K562 (cell line): Measurements from ENCODE around the gene BUB3. TPM values are rescaled to one million over a fixed set of nuclear protein-coding genes. Genes with fewer than 3 reads are reported as not detected.

ENCODE experiments used
- ATAC-seq: fragments of 200-7000 bp; cut with Tn5 transposase; 3 replicates; pipeline ENCODE4 v1.9.1; 2020; ENCODE audit warnings: moderate library complexity
- BruUV-seq: library from RNA; stranded (reverse); fragments of 400-500 nt; replicated peaks from 2 replicates; lab custom pipeline; 2021; lab: Mats Ljungman, UMichigan
- CTCF ChIA-PET: fragments of 300-600 bp; formaldehyde crosslinking; extraction: SDS; loops from one replicate; lab custom pipeline; 2021; ENCODE audit warnings: low intra/inter-chr PET ratio; lab: Yijun Ruan, JAX
- POLR2A ChIA-PET: fragments of 300-600, 350-650 bp; sonication (Branson Sonifier 250); formaldehyde crosslinking; extraction: SDS; loops from one replicate; lab custom pipeline; 2021; ENCODE audit warnings: antibody characterized with exemption, inconsistent platforms; lab: Yijun Ruan, JAX
- DNase-seq, 4 experiments: peaks; one replicate each; pipeline versions ENCODE4 v3.0.0 to v3.0.0-alpha.2; 2011 to 2018; ENCODE audit warnings: low spot score in 3 of 4, mixed read lengths in 3 of 4; ENCODE audit errors: extremely low read depth in 1 of 4
- FAIRE-seq: peaks from 2 replicates; lab custom pipeline; 2011; peaks lifted over from hg19 to GRCh38; lab: Jason Lieb, UNC
- H2AFZ ChIP-seq: 2 replicates; pipeline ENCODE4 v1.6.0; 2011; ENCODE audit warnings: low read depth, low read length, control low read depth, inconsistent platforms
- H3K27ac ChIP-seq: fragments of 200-600 bp; 3 replicates; pipeline ENCODE4 v1.8.0; 2011; ENCODE audit warnings: low read depth, mild to moderate bottlenecking, control low read depth, inconsistent platforms, low read length, moderate library complexity, mixed read lengths; ENCODE audit errors: extremely low read depth
- H3K27me3 ChIP-seq, 2 experiments: fragments of 300-600 bp in 1 of 2; 2 replicates in 1 of 2; 3 replicates in 1 of 2; pipeline versions ENCODE4 v1.6.0 to v1.8.0; 2011; ENCODE audit warnings: inconsistent platforms in 2 of 2, low read length in 2 of 2, mild to moderate bottlenecking in 1 of 2, mixed read lengths in 1 of 2, moderate library complexity in 1 of 2; ENCODE audit not compliant: control insufficient read depth in 2 of 2, insufficient read depth in 2 of 2
- H3K36me3 ChIP-seq: fragments of 300-600 bp; 3 replicates; pipeline ENCODE4 v1.8.0; 2011; ENCODE audit warnings: mild to moderate bottlenecking, low read length, inconsistent platforms; ENCODE audit not compliant: control insufficient read depth, insufficient read depth
- H3K4me1 ChIP-seq, 2 experiments: fragments of 200-600 bp in 1 of 2; replicated peaks in 1 of 2; 2 replicates in 1 of 2; 3 replicates in 1 of 2; pipeline versions ENCODE4 v1.5.1 to v1.8.0; 2011; ENCODE audit warnings: inconsistent platforms in 2 of 2, low read length in 2 of 2, mild to moderate bottlenecking in 1 of 2, mixed read lengths in 1 of 2, moderate library complexity in 1 of 2; ENCODE audit not compliant: control insufficient read depth in 2 of 2, insufficient read depth in 2 of 2
- H3K4me2 ChIP-seq: 2 replicates; pipeline ENCODE4 v1.6.1; 2011; ENCODE audit warnings: low read length, control low read depth, inconsistent platforms, mixed read lengths; ENCODE audit not compliant: insufficient read depth
- H3K4me3 ChIP-seq: fragments of 200-600 bp; sonication (generic), shearing (Covaris generic); 2 replicates; pipeline ENCODE4 v1.5.1; 2016; ENCODE audit warnings: control low read depth, inconsistent platforms
- H3K79me2 ChIP-seq: fragments of 200-600 bp; 3 replicates; pipeline ENCODE4 v1.8.0; 2011; ENCODE audit warnings: low read length, inconsistent platforms; ENCODE audit not compliant: control insufficient read depth, insufficient read depth
- H3K9ac ChIP-seq, 2 experiments: 2 replicates each; pipeline versions ENCODE4 v1.6.0 to v1.6.1; 2011; ENCODE audit warnings: low read depth in 2 of 2, low read length in 2 of 2, control low read depth in 1 of 2, inconsistent platforms in 1 of 2, mild to moderate bottlenecking in 1 of 2, mixed read lengths in 1 of 2; ENCODE audit not compliant: insufficient read depth in 1 of 2
- H3K9me1 ChIP-seq: one replicate; pipeline ENCODE4 v1.6.0; 2011; ENCODE audit warnings: inconsistent platforms, mild to moderate bottlenecking, low read length, moderate library complexity; ENCODE audit not compliant: control insufficient read depth, insufficient read depth
- H3K9me3 ChIP-seq: replicated peaks from 2 replicates; pipeline ENCODE4 v1.5.1; 2011; ENCODE audit warnings: low read depth, low read length, inconsistent platforms; ENCODE audit not compliant: control insufficient read depth, insufficient read depth
- H4K20me1 ChIP-seq: replicated peaks from 2 replicates; pipeline ENCODE4 v1.6.1; 2011; ENCODE audit warnings: low read length, inconsistent platforms, mixed read lengths; ENCODE audit not compliant: control insufficient read depth, insufficient read depth
- BCOR ChIP-seq: fragments of 450-650 bp; IDR thresholded peaks from 2 replicates; pipeline ENCODE4 v1.6.1; 2016
- DNMT1 ChIP-seq: fragments of 450-650 bp; IDR thresholded peaks from 2 replicates; pipeline ENCODE4 v1.6.1; 2016; ENCODE audit warnings: antibody characterized with exemption, mild to moderate bottlenecking
- ETV6 ChIP-seq, 3 experiments: fragments of 150-350 bp in 1 of 3; sonication (generic) in 1 of 3; formaldehyde crosslinking in 1 of 3; IDR thresholded peaks; 2 replicates each; pipeline versions ENCODE4 v1.6.1 to v1.8.0; 2014 to 2022; ENCODE audit warnings: borderline replicate concordance in 2 of 3, low read depth in 2 of 3, antibody characterized with exemption in 1 of 3, low read length in 1 of 3, mild to moderate bottlenecking in 1 of 3, missing genetic modification reagents in 1 of 3
- KHSRP ChIP-seq: fragments of 450-650 bp; IDR thresholded peaks from 2 replicates; pipeline ENCODE4 v1.6.1; 2017
- LARP7 ChIP-seq: fragments of 450-650 bp; IDR thresholded peaks from 2 replicates; pipeline ENCODE4 v1.6.1; 2016
- MIER1 ChIP-seq: fragments of 450-650 bp; IDR thresholded peaks from 2 replicates; pipeline ENCODE4 v1.6.1; 2016; ENCODE audit warnings: antibody characterized with exemption, mild to moderate bottlenecking, low read depth
- NCOA2 ChIP-seq, 2 experiments: fragments of 450-650 bp; IDR thresholded peaks; 2 replicates each; pipeline ENCODE4 v1.6.1; 2018; ENCODE audit warnings: mild to moderate bottlenecking in 2 of 2, moderate library complexity in 1 of 2; ENCODE audit not compliant: partially characterized antibody in 2 of 2
- NFATC3 ChIP-seq: fragments of 450-650 bp; IDR thresholded peaks from 2 replicates; pipeline ENCODE4 v1.6.1; 2017; ENCODE audit warnings: mild to moderate bottlenecking
- PTRF ChIP-seq: fragments of 450-650 bp; IDR thresholded peaks from 2 replicates; pipeline ENCODE4 v1.6.1; 2016; ENCODE audit warnings: mild to moderate bottlenecking, missing genetic modification characterization, missing compliant biosample characterization
- TOE1 ChIP-seq, 2 experiments: fragments of 450-650 bp in 1 of 2; sonication (generic) in 1 of 2; formaldehyde crosslinking in 1 of 2; IDR thresholded peaks; 2 replicates each; pipeline versions ENCODE4 v1.7.1 to v1.8.0; 2016 to 2022; ENCODE audit warnings: borderline replicate concordance in 2 of 2, mild to moderate bottlenecking in 2 of 2, antibody characterized with exemption in 1 of 2, inconsistent platforms in 1 of 2, low read depth in 1 of 2, missing genetic modification reagents in 1 of 2, moderate library complexity in 1 of 2
- XRCC4 ChIP-seq: IDR thresholded peaks from one replicate; pipeline ENCODE4 v1.6.1; 2011; ENCODE audit not compliant: insufficient read depth, insufficient read length; ENCODE audit errors: extremely low read depth
- ZFPM2 ChIP-seq: fragments of 250-450 bp; sonication (Bioruptor Pico); IDR thresholded peaks from 2 replicates; pipeline ENCODE4 v1.5.1; 2022; ENCODE audit warnings: mild to moderate bottlenecking
- ZNF134 ChIP-seq: fragments of 250-450 bp; sonication (Bioruptor Pico); conservative IDR thresholded peaks from 2 replicates; pipeline ENCODE4 v1.4.0; 2020
- ZNF644 ChIP-seq: fragments of 200-800 bp; sonication (Bioruptor generic); IDR thresholded peaks from 2 replicates; pipeline ENCODE4 v1.6.1; 2016; ENCODE audit warnings: low read depth, missing genetic modification characterization, missing compliant biosample characterization
- ZNF740 ChIP-seq, 3 experiments: fragments of 200-800 bp in 1 of 3; sonication (Bioruptor generic) in 1 of 3; sonication (generic) in 1 of 3; formaldehyde crosslinking in 1 of 3; IDR thresholded peaks; 2 replicates each; pipeline versions ENCODE4 v1.6.1 to v1.8.0; 2016 to 2022; ENCODE audit warnings: mild to moderate bottlenecking in 2 of 3, missing compliant biosample characterization in 2 of 3, missing genetic modification characterization in 2 of 3, missing genetic modification reagents in 1 of 3
- WGBS: fragments of 100-300 bp; shearing (Covaris generic); methylation state at CpG from one replicate; pipeline ENCODE4 v1.1.6; 2016; ENCODE audit warnings: low coverage, mixed read lengths; ENCODE audit not compliant: insufficient coverage; ENCODE audit errors: missing lambda C conversion rate; 5-methylcytosine and 5-hydroxymethylcytosine counted together
- in situ Hi-C: fragments of 300-500 bp; cut with MboI; formaldehyde crosslinking; loops from 4 replicates; pipeline ENCODE4 v1.15.0; 2018; ENCODE audit warnings: inconsistent platforms, mixed read lengths
- intact Hi-C: fragments of 100-400 bp; cut with micrococcal nuclease; formaldehyde crosslinking; loops from 2 replicates; pipeline ENCODE4 v1.14.2; 2022
- polyA plus RNA-seq, 8 experiments: library from polyadenylated mRNA; depleted of rRNA in 4 of 8; stranded (reverse) in 5 of 8; unstranded in 3 of 8; fragments of >200 nt; fragmentation: Nextera tagmentation in 2 of 8; fragmentation: Illumina TruSeq in 1 of 8; extraction: Ambion mirVana in 2 of 8; extraction: Trizol in 1 of 8; gene quantifications; 2 replicates each; pipeline versions ENCODE4 v1.2.1 to v1.2.3, GENCODE V29; 2011 to 2014; ENCODE audit warnings: inconsistent platforms in 1 of 8, missing spikeins in 1 of 8
- total RNA-seq, 7 experiments: library from RNA; depleted of rRNA in 6 of 7; stranded (reverse); fragments of >200 nt in 6 of 7; fragmentation: Illumina TruSeq in 2 of 7; extraction: Trizol in 2 of 7; gene quantifications; 2 replicates each; pipeline versions ENCODE4 v1.2.1 to v1.2.3, GENCODE V29; 2011 to 2021; ENCODE audit warnings: low replicate concordance in 1 of 7
- TF ChIP-seq, protein P1 (sequence below), 2 experiments: fragments of 200-800 bp in 1 of 2; sonication (Bioruptor generic) in 1 of 2; sonication (generic) in 1 of 2; formaldehyde crosslinking in 1 of 2; IDR thresholded peaks in 1 of 2; conservative IDR thresholded peaks in 1 of 2; 2 replicates each; pipeline versions ENCODE4 v1.5.0 to v1.6.1; 2016 to 2020; ENCODE audit warnings: missing compliant biosample characterization in 1 of 2, missing genetic modification characterization in 1 of 2, missing genetic modification reagents in 1 of 2

Gene BUB3
- total and polyA plus RNA-seq, 9 of the 15 experiments (the other 6 are each of a cell fraction or from before 2014, with no cell fraction given) = 167 to 761 (median 225) TPM

DNA sequence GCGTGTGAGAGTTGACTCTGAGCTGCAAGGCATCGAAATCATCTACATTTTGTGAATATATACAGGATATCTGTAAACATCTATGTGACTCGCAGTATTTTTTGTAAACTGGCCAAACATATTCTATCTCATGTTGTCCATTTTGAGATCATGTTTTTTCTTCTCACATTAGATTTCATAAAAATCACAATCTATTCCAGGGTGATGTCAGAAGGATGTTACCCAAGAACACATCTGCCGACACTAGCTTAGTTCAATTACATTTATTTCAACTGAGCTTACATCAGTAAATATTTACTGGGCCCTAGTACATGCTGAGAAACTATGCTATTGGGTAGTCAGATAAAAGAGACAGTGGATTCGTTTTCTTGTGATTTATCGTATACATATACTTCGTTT is 2.5 kb upstream of the BUB3 start:
- no peaks in the 10 kb centered on the region for H3K27me3 ChIP-seq
- CTCF ChIA-PET = no interaction called here

More for the DNA sequence above, 2.5 kb upstream of the BUB3 start:
- no peaks in the 10 kb centered on the region for H3K9me3 ChIP-seq
- peaks cover 21% of the 10 kb centered on the region for H3K36me3 ChIP-seq
- no peak overlapping the region for H3K4me2 ChIP-seq
- H3K79me2 ChIP-seq = peaks cover 26% of the 10 kb centered on the region
- H4K20me1 ChIP-seq = 0 out of 2 replicates have a peak, but pooled peaks cover 1% of the 10 kb centered on the region
- ATAC-seq (no peak), FAIRE-seq (no peak), DNase-seq (no peak)
- TF ChIP-seq ETV6 (IDR thresholded peaks at IDR 0.05; ENCODE audit: borderline replicate concordance in 1 of 2, low read depth in 2 of 2, low read length in 1 of 2) (no peak), ETV6 (CRISPR knock-in tag; IDR thresholded peaks at IDR 0.05; ENCODE audit: borderline replicate concordance) (no peak), MIER1 (no peak), ZFPM2 (CRISPR knock-in tag) (no peak), NCOA2 (IDR thresholded peaks at IDR 0.05; ENCODE audit: partially characterized antibody in 2 of 2) (no peak), TOE1 (IDR thresholded peaks at IDR 0.05; ENCODE audit: borderline replicate concordance) (no peak), TOE1 (CRISPR knock-in tag; IDR thresholded peaks at IDR 0.05; ENCODE audit: borderline replicate concordance, low read depth) (no peak), KHSRP (no peak), PTRF (tag) (no peak), BCOR (no peak), LARP7 (no peak), XRCC4 (no peak), ZNF134 (CRISPR knock-in tag) (no peak), NFATC3 (no peak), ZNF740 (CRISPR knock-in tag; IDR thresholded peaks at IDR 0.05) (no peak), ZNF740 (tag; IDR thresholded peaks at IDR 0.05) (no peak), DNMT1 (no peak), ZNF644 (tag) (no peak)
- TF ChIP-seq, protein P1, sequence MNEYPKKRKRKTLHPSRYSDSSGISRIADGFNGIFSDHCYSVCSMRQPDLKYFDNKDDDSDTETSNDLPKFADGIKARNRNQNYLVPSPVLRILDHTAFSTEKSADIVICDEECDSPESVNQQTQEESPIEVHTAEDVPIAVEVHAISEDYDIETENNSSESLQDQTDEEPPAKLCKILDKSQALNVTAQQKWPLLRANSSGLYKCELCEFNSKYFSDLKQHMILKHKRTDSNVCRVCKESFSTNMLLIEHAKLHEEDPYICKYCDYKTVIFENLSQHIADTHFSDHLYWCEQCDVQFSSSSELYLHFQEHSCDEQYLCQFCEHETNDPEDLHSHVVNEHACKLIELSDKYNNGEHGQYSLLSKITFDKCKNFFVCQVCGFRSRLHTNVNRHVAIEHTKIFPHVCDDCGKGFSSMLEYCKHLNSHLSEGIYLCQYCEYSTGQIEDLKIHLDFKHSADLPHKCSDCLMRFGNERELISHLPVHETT (CRISPR knock-in tag; conservative IDR thresholded peaks at IDR 0.05 in 1 of 2, IDR thresholded peaks at IDR 0.05 in 1 of 2) = no peak
- H3K4me3 ChIP-seq = no peak overlapping the region
- no peak overlapping the region for H3K9ac ChIP-seq
- intact Hi-C loops = no loop called here
- H3K9me1 ChIP-seq = no peaks in the 10 kb centered on the region
- BruUV-seq = no TSS peak
- in situ Hi-C loops = no loop called here
- peaks cover 4 to 23% of the 10 kb centered on the region in 2 experiments; a peak in 4 of 5 replicates for H3K4me1 ChIP-seq
- WGBS = 72% methylated on average over 6 of the region's 7 CpGs
- H2AFZ ChIP-seq = no peak overlapping the region
- no peak overlapping the region for H3K27ac ChIP-seq
- POLR2A ChIA-PET = interaction anchor here (0.7 to 0.8 kb wide), 2 partner anchors 8 to 12 kb away, joined by 3 read pairs; no protein-coding TSS in a partner anchor
